Esophagus muscularis mucosa (tissue), 4 donors: ENCODE results near the gene NOL7.

Experiments
- EP300 ChIP-seq: sonication (generic); formaldehyde crosslinking; IDR thresholded peaks from one replicate; pipeline ENCODE4 v1.6.1; 2017; ENCODE audit warnings: antibody characterized with exemption
- POLR2AphosphoS5 ChIP-seq, 2 donors: sonication (generic); formaldehyde crosslinking; IDR thresholded peaks; one replicate each; pipeline ENCODE4 v1.6.1; 2017; ENCODE audit warnings: antibody characterized with exemption in 2 of 2
- TF ChIP-seq, protein P1 (sequence below), 3 experiments: fragments of 200-600 bp in 2 of 3; fragments of 450-650 bp in 1 of 3; sonication (generic) in 2 of 3; IDR thresholded peaks; one replicate each; pipeline ENCODE4 v1.5.1; 2017 to 2019; ENCODE audit warnings: antibody characterized with exemption in 3 of 3, mild to moderate bottlenecking in 2 of 3, moderate library complexity in 1 of 3

DNA sequence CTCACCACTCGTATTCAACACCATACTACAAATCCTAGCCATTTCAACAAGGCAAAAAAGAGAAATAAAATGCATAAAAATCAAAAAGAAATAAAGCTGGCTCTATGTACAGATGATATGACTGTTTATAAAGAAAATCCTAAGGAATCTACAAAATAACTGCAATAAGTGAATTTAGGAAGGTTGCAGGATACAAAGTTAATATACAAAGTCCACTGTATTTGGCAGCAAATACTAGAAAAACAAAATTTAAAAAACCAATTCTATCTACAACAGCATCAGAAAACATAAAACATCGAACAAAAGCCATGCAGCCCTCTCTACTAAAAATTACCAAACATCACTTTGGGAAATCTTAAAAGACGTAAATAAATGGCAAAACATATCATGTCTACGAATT is 48.9 kb downstream of the NOL7 start:
- TF ChIP-seq, protein P1, sequence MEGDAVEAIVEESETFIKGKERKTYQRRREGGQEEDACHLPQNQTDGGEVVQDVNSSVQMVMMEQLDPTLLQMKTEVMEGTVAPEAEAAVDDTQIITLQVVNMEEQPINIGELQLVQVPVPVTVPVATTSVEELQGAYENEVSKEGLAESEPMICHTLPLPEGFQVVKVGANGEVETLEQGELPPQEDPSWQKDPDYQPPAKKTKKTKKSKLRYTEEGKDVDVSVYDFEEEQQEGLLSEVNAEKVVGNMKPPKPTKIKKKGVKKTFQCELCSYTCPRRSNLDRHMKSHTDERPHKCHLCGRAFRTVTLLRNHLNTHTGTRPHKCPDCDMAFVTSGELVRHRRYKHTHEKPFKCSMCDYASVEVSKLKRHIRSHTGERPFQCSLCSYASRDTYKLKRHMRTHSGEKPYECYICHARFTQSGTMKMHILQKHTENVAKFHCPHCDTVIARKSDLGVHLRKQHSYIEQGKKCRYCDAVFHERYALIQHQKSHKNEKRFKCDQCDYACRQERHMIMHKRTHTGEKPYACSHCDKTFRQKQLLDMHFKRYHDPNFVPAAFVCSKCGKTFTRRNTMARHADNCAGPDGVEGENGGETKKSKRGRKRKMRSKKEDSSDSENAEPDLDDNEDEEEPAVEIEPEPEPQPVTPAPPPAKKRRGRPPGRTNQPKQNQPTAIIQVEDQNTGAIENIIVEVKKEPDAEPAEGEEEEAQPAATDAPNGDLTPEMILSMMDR (IDR thresholded peaks at IDR 0.05) = no peak
- TF ChIP-seq POLR2AphosphoS5 (IDR thresholded peaks at IDR 0.05) (no peak), EP300 (no peak)
